AG04450 (cell line): ENCODE measurements around the gene PGM2. TPM values are rescaled to one million over a fixed set of nuclear protein-coding genes. Genes with fewer than 3 reads are reported as not detected.

Source experiments
- CTCF ChIA-PET: fragments of 300-600, 350-600 bp; formaldehyde crosslinking; extraction: SDS; loops from one replicate; lab custom pipeline; 2022; ENCODE audit warnings: antibody characterized with exemption, inconsistent platforms; lab: Charles Lee
- POLR2A ChIA-PET: fragments of 350-600 bp; formaldehyde crosslinking; extraction: SDS; loops from one replicate; lab custom pipeline; 2021; ENCODE audit warnings: antibody characterized with exemption, inconsistent platforms; lab: Yijun Ruan, JAX
- DNase-seq: peaks from one replicate; pipeline ENCODE4 v3.0.0-alpha.2; 2011; ENCODE audit warnings: low read depth, low spot score
- H3K27ac ChIP-seq: one replicate; pipeline ENCODE4 v1.5.1; 2012; ENCODE audit warnings: low read depth, low read length, control low read depth
- H3K27me3 ChIP-seq: one replicate; pipeline ENCODE4 v1.6.0; 2012; ENCODE audit warnings: low read length; ENCODE audit not compliant: control insufficient read depth, insufficient read depth
- H3K4me3 ChIP-seq: 2 replicates; pipeline ENCODE4 v1.5.1; 2011; ENCODE audit warnings: mild to moderate bottlenecking, low read depth, low read length, control low read depth
- H3K9me3 ChIP-seq: 2 replicates; pipeline ENCODE4 v1.5.1; 2012; ENCODE audit warnings: low read length; ENCODE audit not compliant: control insufficient read depth, insufficient read depth
- CTCF ChIP-seq: IDR thresholded peaks from 2 replicates; pipeline ENCODE4 v1.5.1; 2011; ENCODE audit warnings: low read depth, low read length, control low read depth, inconsistent platforms
- polyA plus RNA-seq: library from polyadenylated mRNA; depleted of rRNA; stranded (reverse); fragments of >200 nt; gene quantifications from 2 replicates; pipeline ENCODE4 v1.2.3, GENCODE V29; 2011

The PGM2 gene
- polyA plus RNA-seq, 1 experiment, result 24.1 TPM

- H3K9me3 ChIP-seq, result no peaks in the 10 kb centered on the region
- ChIA-PET CTCF (no interaction called here), POLR2A (no interaction called here)
- H3K4me3 ChIP-seq, result no peak overlapping the region
- DNase-seq, result no peak
- TF ChIP-seq CTCF, result no peak
- H3K27ac ChIP-seq, result no peak overlapping the region
- H3K27me3 ChIP-seq, result peaks cover 10% of the 10 kb centered on the region
Observed at GRCh38 chr4:37885496-37885895, 59.0 kb downstream of the PGM2 start.

GRCh38 chr4:37889849-37890800 is 63.6 kb downstream of the PGM2 start:
- TF ChIP-seq CTCF, result no peak
- H3K27ac ChIP-seq, result peak overlapping the region; percentile 11
- H3K9me3 ChIP-seq, result no peaks in the 10 kb centered on the region; the same call in 1 of the 2 replicates
- ChIA-PET CTCF (interaction anchor here (1.1 to 1.9 kb wide), 2 partner anchors 32 to 145 kb away, joined by 3 to 4 read pairs; no protein-coding TSS in a partner anchor), POLR2A (no interaction called here)
- H3K27me3 ChIP-seq, result peaks cover 27% of the 10 kb centered on the region
- DNase-seq, result no peak
- peak overlapping the region; percentile 65 for H3K4me3 ChIP-seq

- no peak for DNase-seq
- H3K9me3 ChIP-seq, result no peaks in the 10 kb centered on the region; the same call in 1 of the 2 replicates
- no peak for TF ChIP-seq CTCF
- ChIA-PET CTCF (interaction anchor here (0.6 to 1.0 kb wide), 2 partner anchors 86 to 171 kb away, joined by 3 to 5 read pairs; no protein-coding TSS in a partner anchor), POLR2A (no interaction called here)
- H3K27ac ChIP-seq, result peak within 1 kb of the TSS; percentile 11
- peak within 1 kb of the TSS; percentile 65 for H3K4me3 ChIP-seq
- H3K27me3 ChIP-seq, result peaks cover 28% of the 10 kb centered on the region
Observed at GRCh38 chr4:37890801-37891259, 64.3 kb downstream of the PGM2 start, which contains the start of gene TBC1D1. TBC1D1 (plus strand) TSS chr4:37891084; CDS start chr4:37902096, 11,012 bp downstream.

GRCh38 chr4:37891260-37892159 is 65.0 kb downstream of the PGM2 start:
- peaks cover 33% of the 10 kb centered on the region for H3K27me3 ChIP-seq
- CTCF ChIA-PET, result interaction anchor here (0.5 to 1.0 kb wide), 4 partner anchors 15 to 171 kb away, joined by 3 to 5 read pairs (median 4); no protein-coding TSS in a partner anchor

More at GRCh38 chr4:37891260-37892159, 65.0 kb downstream of the PGM2 start:
- Histone ChIP-seq H3K4me3 (peak overlapping the region; percentile 65), H3K9me3 (no peaks in the 10 kb centered on the region; the same call in 1 of the 2 replicates), H3K27ac (no peak overlapping the region)
- TF ChIP-seq CTCF, result no peak
- POLR2A ChIA-PET, result no interaction called here
- no peak for DNase-seq
